ENCODE data around the gene CDK14.

Gene CDK14

GRCh38 chr7:91082038-91082437, 485.9 kb downstream of the CDK14 start:
- H3K9me2 ChIP-seq (replicated peaks; ENCODE audit: low read depth, low read length): no peaks in the 10 kb centered on the region
- H3K27me3 ChIP-seq (ENCODE audit: insufficient read depth, low read length, poor library complexity, severe bottlenecking): no peaks in the 10 kb centered on the region
- no peak overlapping the region for H3K9ac ChIP-seq (ENCODE audit: low read depth, low read length, poor library complexity, severe bottlenecking)
- H3F3A ChIP-seq (ENCODE audit: low read depth): no peaks in the 10 kb centered on the region
- peak overlapping the region; percentile 25; the same call in 1 of the 2 replicates for H2AFZ ChIP-seq (ENCODE audit: low read length)
- no peaks in the 10 kb centered on the region for H3K36me3 ChIP-seq (ENCODE audit: insufficient read depth, low read length)
- no peak overlapping the region for H3K4me3 ChIP-seq (ENCODE audit: low read length, poor library complexity, severe bottlenecking)
- H4K20me1 ChIP-seq (ENCODE audit: insufficient read depth, low read length, poor library complexity, severe bottlenecking): no peaks in the 10 kb centered on the region
- TF ChIP-seq EZH2phosphoT487 (IDR thresholded peaks at IDR 0.05; ENCODE audit: borderline replicate concordance) (no peak), CTCF (conservative IDR thresholded peaks at IDR 0.05; ENCODE audit: low read length) (no peak)
- H3K9me3 ChIP-seq (ENCODE audit: insufficient read depth, low read depth, low read length): no peaks in the 10 kb centered on the region
- no peak overlapping the region for H3K4me2 ChIP-seq (ENCODE audit: low read depth, low read length, poor library complexity, severe bottlenecking)
- H3K79me2 ChIP-seq (ENCODE audit: insufficient read depth, low read length): no peaks in the 10 kb centered on the region
- no peaks in the 10 kb centered on the region for H3K4me1 ChIP-seq (ENCODE audit: insufficient read depth, low read length, poor library complexity, severe bottlenecking)

- H3K9me2 ChIP-seq (replicated peaks; ENCODE audit: low read depth, low read length): no peaks in the 10 kb centered on the region
- no peaks in the 10 kb centered on the region for H3K79me2 ChIP-seq (ENCODE audit: insufficient read depth, low read length)
- no peak overlapping the region for H3K9ac ChIP-seq (ENCODE audit: low read depth, low read length, poor library complexity, severe bottlenecking)
- H3F3A ChIP-seq (ENCODE audit: low read depth): no peaks in the 10 kb centered on the region
- peak overlapping the region; percentile 31 for H3K4me3 ChIP-seq (ENCODE audit: low read length, poor library complexity, severe bottlenecking)
- no peaks in the 10 kb centered on the region for H4K20me1 ChIP-seq (ENCODE audit: insufficient read depth, low read length, poor library complexity, severe bottlenecking)
- peak overlapping the region; percentile 72; the same call in 1 of the 2 replicates for H2AFZ ChIP-seq (ENCODE audit: low read length)
- peak overlapping the region; percentile 19 for H3K4me2 ChIP-seq (ENCODE audit: low read depth, low read length, poor library complexity, severe bottlenecking)
- H3K36me3 ChIP-seq (ENCODE audit: insufficient read depth, low read length): no peaks in the 10 kb centered on the region
- no peaks in the 10 kb centered on the region for H3K9me3 ChIP-seq (ENCODE audit: insufficient read depth, low read depth, low read length)
- no peaks in the 10 kb centered on the region for H3K27me3 ChIP-seq (ENCODE audit: insufficient read depth, low read length, poor library complexity, severe bottlenecking)
- peak; percentile 69 for TF ChIP-seq CTCF (conservative IDR thresholded peaks at IDR 0.05; ENCODE audit: low read length)
- no peak for TF ChIP-seq EZH2phosphoT487 (IDR thresholded peaks at IDR 0.05; ENCODE audit: borderline replicate concordance)
- no peaks in the 10 kb centered on the region for H3K4me1 ChIP-seq (ENCODE audit: insufficient read depth, low read length, poor library complexity, severe bottlenecking)
Measured at GRCh38 chr7:91082852-91083495, 486.9 kb downstream of the CDK14 start.

- H3K79me2 ChIP-seq (ENCODE audit: insufficient read depth, low read length): no peaks in the 10 kb centered on the region
- no peak overlapping the region for H3K4me3 ChIP-seq (ENCODE audit: low read length, poor library complexity, severe bottlenecking)
- H3K36me3 ChIP-seq (ENCODE audit: insufficient read depth, low read length): no peaks in the 10 kb centered on the region
- TF ChIP-seq EZH2phosphoT487 (IDR thresholded peaks at IDR 0.05; ENCODE audit: borderline replicate concordance) (no peak), CTCF (conservative IDR thresholded peaks at IDR 0.05; ENCODE audit: low read length) (no peak)
- no peak overlapping the region for H3K4me2 ChIP-seq (ENCODE audit: low read depth, low read length, poor library complexity, severe bottlenecking)
- H3K27me3 ChIP-seq (ENCODE audit: insufficient read depth, low read length, poor library complexity, severe bottlenecking): no peaks in the 10 kb centered on the region
- peak overlapping the region; percentile 72; the same call in 1 of the 2 replicates for H2AFZ ChIP-seq (ENCODE audit: low read length)
- H3K9ac ChIP-seq (ENCODE audit: low read depth, low read length, poor library complexity, severe bottlenecking): no peak overlapping the region
- H3F3A ChIP-seq (ENCODE audit: low read depth): no peaks in the 10 kb centered on the region
- H3K9me3 ChIP-seq (ENCODE audit: insufficient read depth, low read depth, low read length): no peaks in the 10 kb centered on the region
- H4K20me1 ChIP-seq (ENCODE audit: insufficient read depth, low read length, poor library complexity, severe bottlenecking): no peaks in the 10 kb centered on the region
- H3K9me2 ChIP-seq (replicated peaks; ENCODE audit: low read depth, low read length): no peaks in the 10 kb centered on the region
- no peaks in the 10 kb centered on the region for H3K4me1 ChIP-seq (ENCODE audit: insufficient read depth, low read length, poor library complexity, severe bottlenecking)
Measured at GRCh38 chr7:91083855-91084644, 487.9 kb downstream of the CDK14 start.

All from Loucy (cell line).